SU-DHL-6 (cell line): Measurements from ENCODE around the gene CAMSAP1.

ENCODE experiments used
- H2AFZ ChIP-seq: fragments of 200-600 bp; sonication (generic); 2 replicates; pipeline ENCODE4 v1.6.1; 2014; ENCODE audit warnings: low read depth, mild to moderate bottlenecking, moderate library complexity, mixed read lengths, antibody characterized with exemption, low read length; ENCODE audit not compliant: severe bottlenecking
- H3F3A ChIP-seq: fragments of 200-600 bp; shearing (Covaris generic); 2 replicates; pipeline ENCODE4 v1.6.0; 2016; ENCODE audit warnings: antibody characterized with exemption, mild to moderate bottlenecking; ENCODE audit not compliant: insufficient read depth
- H3K27ac ChIP-seq: fragments of 200-600 bp; sonication (generic); 2 replicates; pipeline ENCODE4 v1.5.1; 2016; ENCODE audit warnings: low read depth, mild to moderate bottlenecking, low read length, moderate library complexity, mixed read lengths
- H3K27me3 ChIP-seq: fragments of 200-600 bp; sonication (generic), shearing (Covaris generic); 2 replicates; pipeline ENCODE4 v1.6.0; 2014; ENCODE audit warnings: mild to moderate bottlenecking, low read length
- H3K36me3 ChIP-seq: fragments of 200-600 bp; sonication (generic); 2 replicates; pipeline ENCODE4 v1.6.1; 2014; ENCODE audit warnings: mild to moderate bottlenecking, low read length, mixed read lengths
- H3K4me2 ChIP-seq: fragments of 300-600, 200-600 bp; shearing (Covaris generic), sonication (generic); 2 replicates; pipeline ENCODE4 v1.6.0; 2014; ENCODE audit warnings: low read length, low read depth, mild to moderate bottlenecking; ENCODE audit not compliant: poor library complexity, severe bottlenecking
- H3K4me3 ChIP-seq: fragments of 200-600 bp; sonication (generic); 2 replicates; pipeline ENCODE4 v1.5.1; 2014; ENCODE audit warnings: antibody characterized with exemption, low read length, mild to moderate bottlenecking, mixed read lengths; ENCODE audit not compliant: insufficient read depth, poor library complexity, severe bottlenecking
- H3K79me2 ChIP-seq: fragments of 200-600 bp; sonication (generic); 2 replicates; pipeline ENCODE4 v1.6.1; 2014; ENCODE audit warnings: mild to moderate bottlenecking, low read length, moderate library complexity; ENCODE audit not compliant: insufficient read depth
- H3K9ac ChIP-seq: fragments of 200-600 bp; sonication (generic); 2 replicates; pipeline ENCODE4 v1.7.0; 2014; ENCODE audit warnings: mild to moderate bottlenecking, low read length
- H3K9me2 ChIP-seq: fragments of 200-600 bp; sonication (generic); replicated peaks from 2 replicates; pipeline ENCODE4 v1.6.1; 2014; ENCODE audit warnings: low read length; ENCODE audit not compliant: insufficient read depth
- H3K9me3 ChIP-seq: fragments of 200-600 bp; sonication (generic); 2 replicates; pipeline ENCODE4 v1.6.1; 2014; ENCODE audit warnings: low read length, mixed read lengths; ENCODE audit not compliant: insufficient read depth
- H4K20me1 ChIP-seq: fragments of 200-600 bp; sonication (generic); 2 replicates; pipeline ENCODE4 v1.6.1; 2014; ENCODE audit warnings: low read depth, mild to moderate bottlenecking, antibody characterized with exemption, low read length, moderate library complexity, mixed read lengths
- CTCF ChIP-seq: fragments of 200-600 bp; sonication (generic); IDR thresholded peaks from one replicate; pipeline ENCODE4 v1.5.1; 2017; ENCODE audit warnings: antibody characterized with exemption, mild to moderate bottlenecking, low read length, moderate library complexity; ENCODE audit not compliant: insufficient read depth, poor library complexity, severe bottlenecking
- EZH2phosphoT487 ChIP-seq: fragments of 200-600 bp; sonication (generic), shearing (Covaris generic); conservative IDR thresholded peaks from 2 replicates; pipeline ENCODE4 v1.6.1; 2018; ENCODE audit warnings: mild to moderate bottlenecking, antibody characterized with exemption, low read length, moderate library complexity, mixed read lengths

Gene CAMSAP1

GRCh38 chr9:135803441-135803840 is 103.9 kb downstream of the CAMSAP1 start:
- Histone ChIP-seq H3K4me3 (no peak overlapping the region), H2AFZ (no peak overlapping the region)

GRCh38 chr9:135802876-135803419 is 104.4 kb downstream of the CAMSAP1 start:
- H4K20me1 ChIP-seq = no peaks in the 10 kb centered on the region
- no peak for TF ChIP-seq EZH2phosphoT487
- no peak for TF ChIP-seq CTCF
- no peak overlapping the region for H3K4me2 ChIP-seq
- H3F3A ChIP-seq = no peaks in the 10 kb centered on the region
- H3K4me3 ChIP-seq = no peak overlapping the region
- no peaks in the 10 kb centered on the region for H3K9me2 ChIP-seq
- no peaks in the 10 kb centered on the region for H3K79me2 ChIP-seq
- H3K36me3 ChIP-seq = no peaks in the 10 kb centered on the region
- H3K9ac ChIP-seq = no peak overlapping the region
- H3K9me3 ChIP-seq = no peaks in the 10 kb centered on the region
- no peak overlapping the region for H3K27ac ChIP-seq
- H3K27me3 ChIP-seq = no peaks in the 10 kb centered on the region
- no peak overlapping the region for H2AFZ ChIP-seq

More at GRCh38 chr9:135803441-135803840, 103.9 kb downstream of the CAMSAP1 start:
- Histone ChIP-seq H3K79me2 (no peaks in the 10 kb centered on the region), H3K27ac (no peak overlapping the region), H3K4me2 (no peak overlapping the region), H3K9me3 (no peaks in the 10 kb centered on the region), H3K36me3 (no peaks in the 10 kb centered on the region), H3K9ac (no peak overlapping the region), H3K9me2 (no peaks in the 10 kb centered on the region), H3K27me3 (no peaks in the 10 kb centered on the region), H4K20me1 (no peaks in the 10 kb centered on the region), H3F3A (no peaks in the 10 kb centered on the region)
- TF ChIP-seq CTCF (no peak), EZH2phosphoT487 (no peak)

GRCh38 chr9:135801070-135801469 is 106.3 kb downstream of the CAMSAP1 start:
- H3K27me3 ChIP-seq = no peaks in the 10 kb centered on the region
- H3F3A ChIP-seq = no peaks in the 10 kb centered on the region
- H3K9ac ChIP-seq = no peak overlapping the region
- TF ChIP-seq EZH2phosphoT487 (no peak), CTCF (no peak)
- no peaks in the 10 kb centered on the region for H3K9me3 ChIP-seq
- no peaks in the 10 kb centered on the region for H4K20me1 ChIP-seq
- no peak overlapping the region for H3K4me3 ChIP-seq
- H3K36me3 ChIP-seq = no peaks in the 10 kb centered on the region
- no peaks in the 10 kb centered on the region for H3K9me2 ChIP-seq
- no peaks in the 10 kb centered on the region for H3K79me2 ChIP-seq
- no peak overlapping the region for H3K27ac ChIP-seq
- H3K4me2 ChIP-seq = no peak overlapping the region
- no peak overlapping the region for H2AFZ ChIP-seq

GRCh38 chr9:135799261-135799660 is 108.1 kb downstream of the CAMSAP1 start:
- Histone ChIP-seq H3K9me3 (no peaks in the 10 kb centered on the region), H2AFZ (no peak overlapping the region), H3K9ac (no peak overlapping the region), H3K4me2 (no peak overlapping the region), H3K36me3 (no peaks in the 10 kb centered on the region), H3K27me3 (no peaks in the 10 kb centered on the region), H4K20me1 (no peaks in the 10 kb centered on the region), H3K79me2 (no peaks in the 10 kb centered on the region), H3F3A (no peaks in the 10 kb centered on the region), H3K4me3 (no peak overlapping the region), H3K27ac (no peak overlapping the region), H3K9me2 (no peaks in the 10 kb centered on the region)
- TF ChIP-seq CTCF (no peak), EZH2phosphoT487 (no peak)
